ENCODE measurements around the gene SLFN11.
"Not testable (repeated sequence)": the region's sequence is repeated elsewhere in the genome, so short reads cannot be mapped to it uniquely, and the experiment has no call there.

SLFN11 gene

DNA sequence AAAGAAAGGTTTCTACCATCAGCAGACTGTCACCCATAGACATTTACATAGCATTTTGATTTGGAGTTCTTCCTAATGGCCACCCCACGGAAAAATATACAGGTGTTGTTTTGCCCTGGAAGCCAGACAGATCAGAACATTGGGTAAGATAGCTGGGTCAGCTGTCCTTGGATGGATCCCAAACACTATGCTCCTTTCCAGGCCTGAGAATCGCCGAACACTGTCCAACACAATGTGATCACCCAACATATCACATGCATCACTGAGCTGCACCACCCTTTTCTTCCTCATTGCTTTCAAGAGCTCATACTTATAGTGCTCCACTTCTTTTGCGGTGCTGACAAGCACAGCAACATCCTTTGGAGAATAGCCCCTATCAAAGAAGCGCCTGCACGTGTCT, 21.1 kb downstream of the SLFN11 start:
- Histone ChIP-seq H3K9ac (ENCODE audit: low read depth, low read length) (no peak overlapping the region), H3K27ac (ENCODE audit: low read depth, low read length) (no peak overlapping the region), H3K4me1 (ENCODE audit: control insufficient read depth, insufficient read depth, low read length) (peaks cover 18% of the 10 kb centered on the region; the same call in 1 of the 2 replicates), H3K4me3 (ENCODE audit: low read depth, low read length) (no peak overlapping the region), H3K9me3 (ENCODE audit: control insufficient read depth, insufficient read depth, low read length) (no peaks in the 10 kb centered on the region), H3K27me3 (ENCODE audit: control insufficient read depth, insufficient read depth, low read length) (peaks cover 13% of the 10 kb centered on the region), H3K36me3 (ENCODE audit: control insufficient read depth, insufficient read depth, low read length) (no peaks in the 10 kb centered on the region)

DNA sequence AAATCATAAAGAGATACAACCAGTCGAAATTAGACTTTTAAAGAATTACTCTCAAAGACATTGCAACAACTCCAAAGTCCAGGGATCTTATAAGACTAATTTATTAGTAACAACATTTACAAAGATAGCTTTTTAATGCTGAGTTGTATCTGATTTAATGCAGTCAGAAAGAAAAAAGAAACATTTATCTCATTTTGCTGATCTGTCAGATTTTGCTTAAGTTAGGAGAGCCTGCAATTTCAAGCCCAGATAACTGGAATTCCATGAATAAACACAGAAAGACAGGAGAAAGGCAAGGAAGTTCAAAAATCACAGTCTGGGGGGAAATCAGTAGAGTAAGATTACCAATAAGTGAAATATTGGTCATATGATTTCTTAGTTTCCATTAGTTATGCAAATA, 22.9 kb downstream of the SLFN11 start:
- peaks cover 31% of the 10 kb centered on the region for H3K27me3 ChIP-seq (ENCODE audit: control insufficient read depth, insufficient read depth, low read length)
- no peaks in the 10 kb centered on the region for H3K9me3 ChIP-seq (ENCODE audit: control insufficient read depth, insufficient read depth, low read length)
- H3K27ac ChIP-seq (ENCODE audit: low read depth, low read length): no peak overlapping the region
- H3K4me1 ChIP-seq (ENCODE audit: control insufficient read depth, insufficient read depth, low read length): peaks cover 18% of the 10 kb centered on the region; the same call in 1 of the 2 replicates
- H3K36me3 ChIP-seq (ENCODE audit: control insufficient read depth, insufficient read depth, low read length): no peaks in the 10 kb centered on the region
- H3K4me3 ChIP-seq (ENCODE audit: low read depth, low read length): no peak overlapping the region
- H3K9ac ChIP-seq (ENCODE audit: low read depth, low read length): no peak overlapping the region

DNA sequence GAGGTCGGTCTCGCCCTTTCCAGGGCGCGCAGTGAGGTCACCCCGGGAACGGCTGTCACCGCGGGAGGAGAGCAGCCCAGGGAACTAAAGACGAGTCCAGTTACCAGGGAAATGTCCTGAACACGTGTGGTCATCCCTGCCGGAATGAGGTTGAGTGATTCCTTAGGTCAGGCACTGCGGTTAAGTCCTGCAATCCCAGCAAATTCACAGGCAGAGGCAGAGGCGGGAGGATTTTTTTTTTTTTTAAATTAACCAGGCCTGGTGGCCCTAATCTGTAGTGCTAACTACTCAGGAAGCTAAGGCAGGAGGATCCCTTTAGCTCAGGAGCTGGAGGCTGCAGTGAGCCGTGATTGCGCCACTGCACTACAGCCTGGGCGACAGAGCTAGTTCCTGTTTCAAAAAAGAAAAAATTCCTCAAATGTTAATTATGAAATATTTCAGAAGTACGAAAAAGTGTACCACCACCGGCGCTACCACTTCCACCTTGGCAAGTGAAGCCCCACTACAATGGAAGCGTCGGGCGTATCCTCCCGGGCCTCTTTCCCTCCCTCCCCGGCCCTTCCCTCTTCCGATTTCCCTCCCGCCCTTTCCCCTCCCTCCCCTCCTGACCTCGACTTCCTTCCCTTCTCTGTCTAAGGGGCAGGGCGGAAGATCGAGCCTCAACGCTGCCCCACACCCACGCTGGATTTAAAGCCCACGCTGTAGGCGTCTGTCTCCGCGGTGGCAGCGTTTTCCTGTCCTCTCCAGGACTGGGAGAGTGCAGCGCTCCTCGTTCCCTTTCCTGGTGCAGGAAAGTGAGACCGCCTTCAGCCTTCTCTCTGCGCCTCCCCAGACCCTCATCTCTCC, 27.3 kb downstream of the SLFN11 start:
- H3K4me3 ChIP-seq (ENCODE audit: low read depth, low read length): peak overlapping the region; percentile 71
- H3K36me3 ChIP-seq (ENCODE audit: control insufficient read depth, insufficient read depth, low read length): no peaks in the 10 kb centered on the region
- peak overlapping the region; percentile 31; the same call in 1 of the 2 replicates for H3K9ac ChIP-seq (ENCODE audit: low read depth, low read length)
- H3K4me1 ChIP-seq (ENCODE audit: control insufficient read depth, insufficient read depth, low read length): 0 out of 2 replicates have a peak, but pooled peaks cover 6% of the 10 kb centered on the region
- H3K27ac ChIP-seq (ENCODE audit: low read depth, low read length): no peak overlapping the region
- peaks cover 61% of the 10 kb centered on the region for H3K27me3 ChIP-seq (ENCODE audit: control insufficient read depth, insufficient read depth, low read length)
- H3K9me3 ChIP-seq (ENCODE audit: control insufficient read depth, insufficient read depth, low read length): no peaks in the 10 kb centered on the region

- Histone ChIP-seq H3K9ac (ENCODE audit: low read depth, low read length) (no peak overlapping the region), H3K27ac (ENCODE audit: low read depth, low read length) (no peak overlapping the region)
Measured at GRCh38 chr17:35345445-35345925, 27.9 kb downstream of the SLFN11 start.

DNA sequence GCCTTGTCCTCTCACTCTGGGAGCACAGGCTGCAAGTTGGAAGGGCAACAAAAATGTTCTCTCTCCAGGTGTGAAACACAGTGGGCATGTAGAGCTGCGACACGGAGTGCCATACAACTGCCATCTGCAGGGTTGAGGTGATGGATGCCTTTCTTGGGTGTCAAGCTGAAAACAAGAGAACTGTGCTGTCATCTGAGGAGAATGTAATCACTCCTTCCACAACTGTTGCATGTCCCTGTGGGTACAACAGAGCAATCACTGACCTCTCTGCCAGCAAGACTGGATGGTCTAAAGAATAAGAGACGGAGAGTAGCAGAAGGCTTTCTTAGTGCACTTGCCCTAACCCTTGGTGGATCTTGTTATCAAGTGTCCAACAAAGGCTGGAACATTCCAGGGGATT, 29.2 kb downstream of the SLFN11 start:
- Histone ChIP-seq H3K9ac (ENCODE audit: low read depth, low read length) (no peak overlapping the region), H3K4me1 (ENCODE audit: control insufficient read depth, insufficient read depth, low read length) (no peaks in the 10 kb centered on the region)

More at GRCh38 chr17:35345445-35345925, 27.9 kb downstream of the SLFN11 start:
- Histone ChIP-seq H3K9me3 (ENCODE audit: control insufficient read depth, insufficient read depth, low read length) (no peaks in the 10 kb centered on the region), H3K36me3 (ENCODE audit: control insufficient read depth, insufficient read depth, low read length) (no peaks in the 10 kb centered on the region), H3K4me3 (ENCODE audit: low read depth, low read length) (peak overlapping the region; percentile 71), H3K4me1 (ENCODE audit: control insufficient read depth, insufficient read depth, low read length) (0 out of 2 replicates have a peak, but pooled peaks cover 2% of the 10 kb centered on the region), H3K27me3 (ENCODE audit: control insufficient read depth, insufficient read depth, low read length) (peaks cover 61% of the 10 kb centered on the region)

DNA sequence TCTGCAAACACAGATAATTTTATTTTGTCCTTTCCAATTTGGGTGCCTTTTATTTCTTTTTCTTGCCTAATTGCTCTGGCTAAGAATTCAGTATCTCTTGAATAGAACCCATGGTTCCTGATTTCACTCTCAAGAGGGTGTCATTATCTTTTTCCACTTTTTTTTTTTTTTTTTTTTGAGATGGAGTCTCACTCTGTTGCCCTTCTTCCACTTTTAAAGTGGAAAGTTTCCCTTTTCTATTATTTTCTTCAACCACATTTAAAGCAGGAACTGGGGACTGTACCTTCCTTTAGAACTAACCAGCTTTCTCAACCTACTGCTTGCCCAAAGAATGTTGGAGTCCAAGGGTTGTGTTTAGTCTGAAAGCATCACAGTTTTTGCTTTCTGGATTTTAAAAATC, 31.1 kb downstream of the SLFN11 start:
- Histone ChIP-seq H3K36me3 (ENCODE audit: control insufficient read depth, insufficient read depth, low read length) (no peaks in the 10 kb centered on the region), H3K27me3 (ENCODE audit: control insufficient read depth, insufficient read depth, low read length) (peaks cover 48% of the 10 kb centered on the region), H3K4me1 (ENCODE audit: control insufficient read depth, insufficient read depth, low read length) (no peaks in the 10 kb centered on the region), H3K9me3 (ENCODE audit: control insufficient read depth, insufficient read depth, low read length) (no peaks in the 10 kb centered on the region), H3K27ac (ENCODE audit: low read depth, low read length) (no peak overlapping the region), H3K4me3 (ENCODE audit: low read depth, low read length) (no peak overlapping the region), H3K9ac (ENCODE audit: low read depth, low read length) (no peak overlapping the region)

More for the DNA sequence above, 29.2 kb downstream of the SLFN11 start:
- Histone ChIP-seq H3K9me3 (ENCODE audit: control insufficient read depth, insufficient read depth, low read length) (no peaks in the 10 kb centered on the region), H3K4me3 (ENCODE audit: low read depth, low read length) (no peak overlapping the region), H3K27ac (ENCODE audit: low read depth, low read length) (no peak overlapping the region), H3K36me3 (ENCODE audit: control insufficient read depth, insufficient read depth, low read length) (no peaks in the 10 kb centered on the region), H3K27me3 (ENCODE audit: control insufficient read depth, insufficient read depth, low read length) (peaks cover 61% of the 10 kb centered on the region)

GRCh38 chr17:35341411-35341992, 31.9 kb downstream of the SLFN11 start:
- Histone ChIP-seq H3K27ac (ENCODE audit: low read depth, low read length) (no peak overlapping the region), H3K27me3 (ENCODE audit: control insufficient read depth, insufficient read depth, low read length) (peaks cover 41% of the 10 kb centered on the region), H3K9ac (ENCODE audit: low read depth, low read length) (no peak overlapping the region), H3K4me1 (ENCODE audit: control insufficient read depth, insufficient read depth, low read length) (no peaks in the 10 kb centered on the region), H3K4me3 (ENCODE audit: low read depth, low read length) (no peak overlapping the region), H3K9me3 (ENCODE audit: control insufficient read depth, insufficient read depth, low read length) (no peaks in the 10 kb centered on the region), H3K36me3 (ENCODE audit: control insufficient read depth, insufficient read depth, low read length) (no peaks in the 10 kb centered on the region)

DNA sequence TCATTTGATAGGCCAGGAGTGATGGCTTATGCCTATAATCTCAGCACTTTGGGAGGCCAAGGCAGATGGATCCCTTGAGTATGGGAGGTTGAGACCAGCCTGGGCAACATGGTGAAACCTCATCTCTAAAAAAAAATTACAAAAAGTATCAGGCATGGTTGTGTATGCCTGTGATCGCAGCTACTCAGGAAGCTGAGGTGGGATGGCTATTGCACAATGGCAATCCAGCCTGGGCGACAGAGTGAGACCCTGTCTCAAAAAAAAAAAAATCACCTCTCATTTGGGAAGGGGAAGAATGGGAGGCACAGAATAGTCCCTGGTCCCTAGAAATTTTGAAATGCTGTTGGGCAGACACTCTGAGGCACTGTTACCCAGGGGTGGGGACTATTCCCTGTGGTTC, 35.2 kb downstream of the SLFN11 start:
- H3K4me3 ChIP-seq (ENCODE audit: low read depth, low read length): no peak overlapping the region

GRCh38 chr17:35337364-35337763, 36.1 kb downstream of the SLFN11 start:
- H3K9ac ChIP-seq (ENCODE audit: low read depth, low read length): no peak overlapping the region
- H3K9me3 ChIP-seq (ENCODE audit: control insufficient read depth, insufficient read depth, low read length): no peaks in the 10 kb centered on the region
- H3K4me1 ChIP-seq (ENCODE audit: control insufficient read depth, insufficient read depth, low read length): no peaks in the 10 kb centered on the region
- no peaks in the 10 kb centered on the region for H3K36me3 ChIP-seq (ENCODE audit: control insufficient read depth, insufficient read depth, low read length)
- no peak overlapping the region for H3K27ac ChIP-seq (ENCODE audit: low read depth, low read length)
- no peaks in the 10 kb centered on the region for H3K27me3 ChIP-seq (ENCODE audit: control insufficient read depth, insufficient read depth, low read length)
- no peak overlapping the region for H3K4me3 ChIP-seq (ENCODE audit: low read depth, low read length)

More for the DNA sequence above, 35.2 kb downstream of the SLFN11 start:
- no peaks in the 10 kb centered on the region for H3K4me1 ChIP-seq (ENCODE audit: control insufficient read depth, insufficient read depth, low read length)
- H3K27ac ChIP-seq (ENCODE audit: low read depth, low read length): no peak overlapping the region
- peaks cover 8% of the 10 kb centered on the region for H3K27me3 ChIP-seq (ENCODE audit: control insufficient read depth, insufficient read depth, low read length)
- no peaks in the 10 kb centered on the region for H3K9me3 ChIP-seq (ENCODE audit: control insufficient read depth, insufficient read depth, low read length)
- no peaks in the 10 kb centered on the region for H3K36me3 ChIP-seq (ENCODE audit: control insufficient read depth, insufficient read depth, low read length)
- no peak overlapping the region for H3K9ac ChIP-seq (ENCODE audit: low read depth, low read length)

DNA sequence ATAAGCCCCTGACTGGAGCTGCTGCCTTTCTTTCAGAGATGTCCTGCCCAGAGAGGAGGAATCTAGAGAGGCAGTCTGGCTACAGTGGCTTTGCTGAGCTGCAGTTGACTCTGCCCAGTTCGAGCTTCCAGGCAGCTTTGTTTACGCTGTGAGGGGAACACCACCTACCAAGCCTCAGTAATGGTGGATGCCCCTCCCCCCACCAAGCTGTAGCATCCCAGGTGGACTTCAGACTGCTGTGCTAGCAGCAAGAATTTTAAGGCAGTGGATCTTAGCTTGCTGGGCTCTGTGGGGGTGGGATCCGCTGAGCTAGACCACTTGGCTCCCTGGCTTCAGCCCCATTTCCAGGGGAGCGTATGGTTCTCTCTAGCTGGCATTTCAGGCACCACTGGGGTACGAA, 39.8 kb downstream of the SLFN11 start:
- H3K9me3 ChIP-seq (ENCODE audit: control insufficient read depth, insufficient read depth, low read length); H3K9ac ChIP-seq (ENCODE audit: low read depth, low read length); H3K4me1 ChIP-seq (ENCODE audit: control insufficient read depth, insufficient read depth, low read length); H3K27ac ChIP-seq (ENCODE audit: low read depth, low read length); H3K4me3 ChIP-seq (ENCODE audit: low read depth, low read length); H3K36me3 ChIP-seq (ENCODE audit: control insufficient read depth, insufficient read depth, low read length); H3K27me3 ChIP-seq (ENCODE audit: control insufficient read depth, insufficient read depth, low read length): not testable (repeated sequence)

- Histone ChIP-seq H3K9ac (ENCODE audit: low read depth, low read length) (no peak overlapping the region), H3K27ac (ENCODE audit: low read depth, low read length) (no peak overlapping the region), H3K27me3 (ENCODE audit: control insufficient read depth, insufficient read depth, low read length) (no peaks in the 10 kb centered on the region), H3K36me3 (ENCODE audit: control insufficient read depth, insufficient read depth, low read length) (no peaks in the 10 kb centered on the region), H3K4me3 (ENCODE audit: low read depth, low read length) (no peak overlapping the region), H3K9me3 (ENCODE audit: control insufficient read depth, insufficient read depth, low read length) (0 out of 2 replicates have a peak, but pooled peaks cover 7% of the 10 kb centered on the region), H3K4me1 (ENCODE audit: control insufficient read depth, insufficient read depth, low read length) (no peaks in the 10 kb centered on the region)
Measured at GRCh38 chr17:35322749-35323148, 50.7 kb downstream of the SLFN11 start.
